Gastrocnemius medialis (tissue), 4 donors: ENCODE results near the gene GPR4.

ENCODE experiments used
- CTCF ChIP-seq, 5 experiments: fragments of 450-650 bp in 3 of 5; fragments of 200-600 bp in 2 of 5; sonication (generic) in 2 of 5; IDR thresholded peaks in 4 of 5; conservative IDR thresholded peaks in 1 of 5; 1 replicate in 4 of 5; 2 replicates in 1 of 5; pipeline ENCODE4 v1.5.1; 2016 to 2019; ENCODE audit warnings: antibody characterized with exemption in 5 of 5, mild to moderate bottlenecking in 3 of 5, moderate library complexity in 3 of 5
- POLR2A ChIP-seq, 2 donors: fragments of 450-650 bp; IDR thresholded peaks; one replicate each; pipeline ENCODE4 v1.6.1; 2017; ENCODE audit warnings: antibody characterized with exemption in 2 of 2, mild to moderate bottlenecking in 2 of 2, moderate library complexity in 2 of 2

- peak in 1 of 2 donors; percentile 34 for TF ChIP-seq POLR2A (IDR thresholded peaks at IDR 0.05)
- TF ChIP-seq CTCF (IDR thresholded peaks at IDR 0.05 in 4 of 5, conservative IDR thresholded peaks at IDR 0.05 in 1 of 5), result no peak
These were observed 34.4 kb downstream of the GPR4 start for GRCh38 chr19:45567609-45568008.
